RKO (cell line): ENCODE data around the gene IL5RA.

Source experiments
- DNase-seq: peaks from one replicate; pipeline ENCODE4 v3.0.0-alpha.2; 2016; ENCODE audit warnings: low spot score

The IL5RA gene

GRCh38 chr3:3110299-3110630, at the start of gene IL5RA:
Gene IL5RA (minus strand): TSS chr3:3110374. CDS start chr3:3104984, 5,390 bp downstream.
- no peak for DNase-seq

GRCh38 chr3:3157484-3157883, 47.3 kb upstream of the IL5RA start:
- no peak for DNase-seq

GRCh38 chr3:3154879-3155610, 44.9 kb upstream of the IL5RA start:
- no peak for DNase-seq

- DNase-seq, result no peak
Measured at GRCh38 chr3:3151513-3151912, 41.3 kb upstream of the IL5RA start.

- DNase-seq, result no peak
Measured at GRCh38 chr3:3149560-3149959, 39.4 kb upstream of the IL5RA start.

GRCh38 chr3:3145831-3146230, 35.7 kb upstream of the IL5RA start:
- no peak for DNase-seq

GRCh38 chr3:3141939-3142338, 31.8 kb upstream of the IL5RA start:
- no peak for DNase-seq

- DNase-seq, result no peak
Measured at GRCh38 chr3:3137526-3137925, 27.4 kb upstream of the IL5RA start.

- peak; percentile 30 for DNase-seq
Measured at GRCh38 chr3:3134750-3135448, 24.7 kb upstream of the IL5RA start.

- no peak for DNase-seq
Measured at GRCh38 chr3:3133500-3133899, 23.3 kb upstream of the IL5RA start.

- no peak for DNase-seq
Measured at GRCh38 chr3:3129579-3129978, 19.4 kb upstream of the IL5RA start.

GRCh38 chr3:3127432-3128010, 17.3 kb upstream of the IL5RA start:
- peak; percentile 45 for DNase-seq

GRCh38 chr3:3126477-3127431, 16.6 kb upstream of the IL5RA start, which contains the start of gene TRNT1:
Gene TRNT1 (plus strand): TSS chr3:3126940. CDS start chr3:3129041, 2,101 bp downstream.
- peak; percentile 91 for DNase-seq

GRCh38 chr3:3125977-3126376, 15.8 kb upstream of the IL5RA start:
- DNase-seq, result no peak

GRCh38 chr3:3119393-3119851, 9.2 kb upstream of the IL5RA start:
- DNase-seq, result no peak

GRCh38 chr3:3117651-3118050, 7.5 kb upstream of the IL5RA start:
- no peak for DNase-seq

- no peak for DNase-seq
Measured at GRCh38 chr3:3113042-3113709, 3.0 kb upstream of the IL5RA start.

- DNase-seq, result no peak
Measured at GRCh38 chr3:3110749-3111361, 681 bp upstream of the IL5RA start.

GRCh38 chr3:3109407-3110298, 521 bp downstream of the IL5RA start:
- no peak for DNase-seq

GRCh38 chr3:3107858-3108257, 2.3 kb downstream of the IL5RA start:
- no peak for DNase-seq
